ENCODE data around the gene TMEM198.

DNA sequence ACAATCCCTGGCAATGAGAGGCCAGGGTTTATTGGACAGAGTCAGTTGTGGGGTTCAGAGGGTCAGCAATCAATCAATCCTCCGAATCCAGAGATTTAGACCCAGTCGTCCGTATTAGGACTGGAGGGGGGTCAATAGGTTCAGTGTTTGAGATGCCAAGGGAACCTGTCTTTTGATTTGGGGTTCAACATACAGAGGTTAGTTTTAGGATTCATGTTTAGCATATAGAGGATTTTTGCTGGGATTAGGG, 44.8 kb upstream of the TMEM198 start:
- no peak for TF ChIP-seq CTCF (IDR thresholded peaks at IDR 0.05)
- TF ChIP-seq EZH2 (IDR thresholded peaks at IDR 0.05; ENCODE audit: borderline replicate concordance, insufficient read depth, low read depth, low read length, poor library complexity, severe bottlenecking) = no peak

All from B cell (primary cell).